GM18867 (cell line): ENCODE data around the gene ADCK1.
A peak's percentile ranks its signal among the peaks of the same experiment; 100 is the strongest.
"Not testable (repeated sequence)": the region's sequence is repeated elsewhere in the genome, so short reads cannot be mapped to it uniquely, and the experiment has no call there.

Experiments
- ATAC-seq: cut with Tn5 transposase; IDR thresholded peaks from one replicate; pipeline ENCODE4 v1.9.1; 2021; ENCODE audit warnings: mild to moderate bottlenecking, moderate library complexity; ENCODE audit not compliant: unreplicated experiment

The ADCK1 gene

GRCh38 chr14:77924141-77924948 is 124.4 kb downstream of the ADCK1 start:
- no peak for ATAC-seq

- ATAC-seq = no peak
Measured at GRCh38 chr14:77926942-77927341, 127.0 kb downstream of the ADCK1 start.

GRCh38 chr14:77931441-77931840 is 131.5 kb downstream of the ADCK1 start:
- ATAC-seq = no peak

GRCh38 chr14:77936138-77936639 is 136.3 kb downstream of the ADCK1 start:
- ATAC-seq = no peak

GRCh38 chr14:77947372-77947771 is 147.5 kb downstream of the ADCK1 start:
- no peak for ATAC-seq

GRCh38 chr14:77950371-77951063 is 150.6 kb downstream of the ADCK1 start:
- no peak for ATAC-seq

- no peak for ATAC-seq
Measured at GRCh38 chr14:77955816-77956484, 156.0 kb downstream of the ADCK1 start.

GRCh38 chr14:77959686-77960085 is 159.8 kb downstream of the ADCK1 start:
- ATAC-seq = not testable (repeated sequence)

- ATAC-seq = no peak
Measured at GRCh38 chr14:77961847-77962580, 162.1 kb downstream of the ADCK1 start.

- no peak for ATAC-seq
Measured at GRCh38 chr14:77962731-77963520, 163.0 kb downstream of the ADCK1 start.

- ATAC-seq = no peak
Measured at GRCh38 chr14:77964586-77964985, 164.7 kb downstream of the ADCK1 start.

- ATAC-seq = no peak
Measured at GRCh38 chr14:77965050-77965449, 165.1 kb downstream of the ADCK1 start.

GRCh38 chr14:77965919-77966435 is 166.1 kb downstream of the ADCK1 start:
- peak; percentile 86 for ATAC-seq

GRCh38 chr14:77967110-77967509 is 167.2 kb downstream of the ADCK1 start:
- no peak for ATAC-seq

GRCh38 chr14:77970646-77971045 is 170.7 kb downstream of the ADCK1 start:
- no peak for ATAC-seq

GRCh38 chr14:77973246-77973645 is 173.3 kb downstream of the ADCK1 start:
- no peak for ATAC-seq

GRCh38 chr14:77976591-77976990 is 176.7 kb downstream of the ADCK1 start:
- ATAC-seq = no peak

- no peak for ATAC-seq
Measured at GRCh38 chr14:77979171-77979570, 179.3 kb downstream of the ADCK1 start.

GRCh38 chr14:77979666-77980351 is 179.9 kb downstream of the ADCK1 start:
- no peak for ATAC-seq
